ENCODE results near the gene SCAP. TPM values are rescaled to one million over a fixed set of nuclear protein-coding genes. Genes with fewer than 3 reads are reported as not detected.
A peak's percentile ranks its signal among the peaks of the same experiment; 100 is the strongest.

SCAP gene
- 122 and 141 TPM in 2 replicates for total RNA-seq (2014; rRNA removed; shearing (Covaris generic))
- polyA plus RNA-seq (2016; fragmentation: Nextera tagmentation; extraction: Ambion mirVana): 30.7 and 35.5 TPM in 2 replicates
- long read RNA-seq, full-length matches to known transcripts: 1 of 13 reads
- long read RNA-seq, partial matches to known transcripts: 6 of 13 reads
- long read RNA-seq, other reads (novel, unspliced or antisense): 6 of 13 reads

DNA sequence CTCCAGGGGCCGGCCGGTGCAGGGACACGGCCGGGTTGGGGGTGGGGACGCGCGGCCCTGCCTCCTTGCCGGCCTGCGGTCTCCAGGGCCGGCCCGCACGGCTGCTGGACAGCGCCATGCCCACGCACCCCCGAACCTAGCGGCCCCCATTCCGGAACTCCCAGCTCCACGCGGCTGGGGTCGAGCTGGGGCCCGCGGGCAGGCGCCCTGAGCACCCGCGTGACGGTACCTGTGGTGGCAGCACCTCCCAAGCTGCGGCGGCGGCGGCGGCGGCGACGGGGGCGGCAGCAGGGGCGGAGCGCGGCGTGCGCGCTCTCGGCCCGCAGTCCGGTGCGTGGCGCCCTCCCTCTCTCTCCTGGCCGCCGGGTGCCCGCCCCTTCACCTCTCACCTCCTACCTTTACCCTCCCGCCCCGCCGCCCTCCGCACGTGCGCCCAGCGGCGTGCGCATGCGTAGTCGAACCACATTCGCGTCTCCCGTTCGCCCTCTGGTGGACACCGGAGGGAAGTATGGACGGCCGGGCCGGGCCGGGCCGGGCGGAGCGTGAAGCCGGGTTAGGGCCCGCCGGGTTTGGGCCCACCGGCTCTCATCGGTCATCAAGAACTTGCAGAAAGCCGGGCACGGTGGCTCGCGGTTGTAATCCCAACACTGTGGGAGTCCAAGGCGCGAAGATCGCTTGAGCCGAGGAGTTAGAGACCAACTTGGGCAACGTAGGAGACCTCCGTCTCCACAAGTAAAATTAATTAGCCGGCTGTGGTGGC lies at the start of gene SCAP:
SCAP (minus strand) TSS at position 372 of the 760 bp plus-strand sequence. CDS start 32,948 bp downstream, outside the sequence.
- no peak for TF ChIP-seq STAT1 (IDR thresholded peaks at IDR 0.05; ENCODE audit: unreplicated experiment)
- TF ChIP-seq, protein P1, sequence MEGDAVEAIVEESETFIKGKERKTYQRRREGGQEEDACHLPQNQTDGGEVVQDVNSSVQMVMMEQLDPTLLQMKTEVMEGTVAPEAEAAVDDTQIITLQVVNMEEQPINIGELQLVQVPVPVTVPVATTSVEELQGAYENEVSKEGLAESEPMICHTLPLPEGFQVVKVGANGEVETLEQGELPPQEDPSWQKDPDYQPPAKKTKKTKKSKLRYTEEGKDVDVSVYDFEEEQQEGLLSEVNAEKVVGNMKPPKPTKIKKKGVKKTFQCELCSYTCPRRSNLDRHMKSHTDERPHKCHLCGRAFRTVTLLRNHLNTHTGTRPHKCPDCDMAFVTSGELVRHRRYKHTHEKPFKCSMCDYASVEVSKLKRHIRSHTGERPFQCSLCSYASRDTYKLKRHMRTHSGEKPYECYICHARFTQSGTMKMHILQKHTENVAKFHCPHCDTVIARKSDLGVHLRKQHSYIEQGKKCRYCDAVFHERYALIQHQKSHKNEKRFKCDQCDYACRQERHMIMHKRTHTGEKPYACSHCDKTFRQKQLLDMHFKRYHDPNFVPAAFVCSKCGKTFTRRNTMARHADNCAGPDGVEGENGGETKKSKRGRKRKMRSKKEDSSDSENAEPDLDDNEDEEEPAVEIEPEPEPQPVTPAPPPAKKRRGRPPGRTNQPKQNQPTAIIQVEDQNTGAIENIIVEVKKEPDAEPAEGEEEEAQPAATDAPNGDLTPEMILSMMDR (conservative IDR thresholded peaks at IDR 0.05; ENCODE audit: low read depth in 2 of 2): peak; percentile 76 to 90
- TF ChIP-seq, protein P2, sequence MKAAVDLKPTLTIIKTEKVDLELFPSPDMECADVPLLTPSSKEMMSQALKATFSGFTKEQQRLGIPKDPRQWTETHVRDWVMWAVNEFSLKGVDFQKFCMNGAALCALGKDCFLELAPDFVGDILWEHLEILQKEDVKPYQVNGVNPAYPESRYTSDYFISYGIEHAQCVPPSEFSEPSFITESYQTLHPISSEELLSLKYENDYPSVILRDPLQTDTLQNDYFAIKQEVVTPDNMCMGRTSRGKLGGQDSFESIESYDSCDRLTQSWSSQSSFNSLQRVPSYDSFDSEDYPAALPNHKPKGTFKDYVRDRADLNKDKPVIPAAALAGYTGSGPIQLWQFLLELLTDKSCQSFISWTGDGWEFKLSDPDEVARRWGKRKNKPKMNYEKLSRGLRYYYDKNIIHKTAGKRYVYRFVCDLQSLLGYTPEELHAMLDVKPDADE (IDR thresholded peaks at IDR 0.05): no peak; the same call in 1 of the 2 replicates
- TF ChIP-seq EZH2 (IDR thresholded peaks at IDR 0.05; ENCODE audit: low read depth, unreplicated experiment): no peak
- no peak for TF ChIP-seq JUNB (IDR thresholded peaks at IDR 0.05; ENCODE audit: unreplicated experiment)
- TF ChIP-seq, protein P3, sequence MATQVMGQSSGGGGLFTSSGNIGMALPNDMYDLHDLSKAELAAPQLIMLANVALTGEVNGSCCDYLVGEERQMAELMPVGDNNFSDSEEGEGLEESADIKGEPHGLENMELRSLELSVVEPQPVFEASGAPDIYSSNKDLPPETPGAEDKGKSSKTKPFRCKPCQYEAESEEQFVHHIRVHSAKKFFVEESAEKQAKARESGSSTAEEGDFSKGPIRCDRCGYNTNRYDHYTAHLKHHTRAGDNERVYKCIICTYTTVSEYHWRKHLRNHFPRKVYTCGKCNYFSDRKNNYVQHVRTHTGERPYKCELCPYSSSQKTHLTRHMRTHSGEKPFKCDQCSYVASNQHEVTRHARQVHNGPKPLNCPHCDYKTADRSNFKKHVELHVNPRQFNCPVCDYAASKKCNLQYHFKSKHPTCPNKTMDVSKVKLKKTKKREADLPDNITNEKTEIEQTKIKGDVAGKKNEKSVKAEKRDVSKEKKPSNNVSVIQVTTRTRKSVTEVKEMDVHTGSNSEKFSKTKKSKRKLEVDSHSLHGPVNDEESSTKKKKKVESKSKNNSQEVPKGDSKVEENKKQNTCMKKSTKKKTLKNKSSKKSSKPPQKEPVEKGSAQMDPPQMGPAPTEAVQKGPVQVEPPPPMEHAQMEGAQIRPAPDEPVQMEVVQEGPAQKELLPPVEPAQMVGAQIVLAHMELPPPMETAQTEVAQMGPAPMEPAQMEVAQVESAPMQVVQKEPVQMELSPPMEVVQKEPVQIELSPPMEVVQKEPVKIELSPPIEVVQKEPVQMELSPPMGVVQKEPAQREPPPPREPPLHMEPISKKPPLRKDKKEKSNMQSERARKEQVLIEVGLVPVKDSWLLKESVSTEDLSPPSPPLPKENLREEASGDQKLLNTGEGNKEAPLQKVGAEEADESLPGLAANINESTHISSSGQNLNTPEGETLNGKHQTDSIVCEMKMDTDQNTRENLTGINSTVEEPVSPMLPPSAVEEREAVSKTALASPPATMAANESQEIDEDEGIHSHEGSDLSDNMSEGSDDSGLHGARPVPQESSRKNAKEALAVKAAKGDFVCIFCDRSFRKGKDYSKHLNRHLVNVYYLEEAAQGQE (IDR thresholded peaks at IDR 0.05; ENCODE audit: unreplicated experiment): peak; percentile 71
- no peak for TF ChIP-seq EZH2phosphoT487 (IDR thresholded peaks at IDR 0.05; ENCODE audit: unreplicated experiment)
- peak; percentile 59 for TF ChIP-seq POLR2AphosphoS5 (IDR thresholded peaks at IDR 0.05; ENCODE audit: low read depth)
- no peak for TF ChIP-seq ZNF114 (CRISPR knock-in tag; IDR thresholded peaks at IDR 0.05)
- TF ChIP-seq CREB1 (CRISPR knock-in tag; IDR thresholded peaks at IDR 0.05; ENCODE audit: low read depth): no peak
- no peak for TF ChIP-seq ZNF331 (CRISPR knock-in tag; IDR thresholded peaks at IDR 0.05; ENCODE audit: low read depth)
- TF ChIP-seq, protein P4, sequence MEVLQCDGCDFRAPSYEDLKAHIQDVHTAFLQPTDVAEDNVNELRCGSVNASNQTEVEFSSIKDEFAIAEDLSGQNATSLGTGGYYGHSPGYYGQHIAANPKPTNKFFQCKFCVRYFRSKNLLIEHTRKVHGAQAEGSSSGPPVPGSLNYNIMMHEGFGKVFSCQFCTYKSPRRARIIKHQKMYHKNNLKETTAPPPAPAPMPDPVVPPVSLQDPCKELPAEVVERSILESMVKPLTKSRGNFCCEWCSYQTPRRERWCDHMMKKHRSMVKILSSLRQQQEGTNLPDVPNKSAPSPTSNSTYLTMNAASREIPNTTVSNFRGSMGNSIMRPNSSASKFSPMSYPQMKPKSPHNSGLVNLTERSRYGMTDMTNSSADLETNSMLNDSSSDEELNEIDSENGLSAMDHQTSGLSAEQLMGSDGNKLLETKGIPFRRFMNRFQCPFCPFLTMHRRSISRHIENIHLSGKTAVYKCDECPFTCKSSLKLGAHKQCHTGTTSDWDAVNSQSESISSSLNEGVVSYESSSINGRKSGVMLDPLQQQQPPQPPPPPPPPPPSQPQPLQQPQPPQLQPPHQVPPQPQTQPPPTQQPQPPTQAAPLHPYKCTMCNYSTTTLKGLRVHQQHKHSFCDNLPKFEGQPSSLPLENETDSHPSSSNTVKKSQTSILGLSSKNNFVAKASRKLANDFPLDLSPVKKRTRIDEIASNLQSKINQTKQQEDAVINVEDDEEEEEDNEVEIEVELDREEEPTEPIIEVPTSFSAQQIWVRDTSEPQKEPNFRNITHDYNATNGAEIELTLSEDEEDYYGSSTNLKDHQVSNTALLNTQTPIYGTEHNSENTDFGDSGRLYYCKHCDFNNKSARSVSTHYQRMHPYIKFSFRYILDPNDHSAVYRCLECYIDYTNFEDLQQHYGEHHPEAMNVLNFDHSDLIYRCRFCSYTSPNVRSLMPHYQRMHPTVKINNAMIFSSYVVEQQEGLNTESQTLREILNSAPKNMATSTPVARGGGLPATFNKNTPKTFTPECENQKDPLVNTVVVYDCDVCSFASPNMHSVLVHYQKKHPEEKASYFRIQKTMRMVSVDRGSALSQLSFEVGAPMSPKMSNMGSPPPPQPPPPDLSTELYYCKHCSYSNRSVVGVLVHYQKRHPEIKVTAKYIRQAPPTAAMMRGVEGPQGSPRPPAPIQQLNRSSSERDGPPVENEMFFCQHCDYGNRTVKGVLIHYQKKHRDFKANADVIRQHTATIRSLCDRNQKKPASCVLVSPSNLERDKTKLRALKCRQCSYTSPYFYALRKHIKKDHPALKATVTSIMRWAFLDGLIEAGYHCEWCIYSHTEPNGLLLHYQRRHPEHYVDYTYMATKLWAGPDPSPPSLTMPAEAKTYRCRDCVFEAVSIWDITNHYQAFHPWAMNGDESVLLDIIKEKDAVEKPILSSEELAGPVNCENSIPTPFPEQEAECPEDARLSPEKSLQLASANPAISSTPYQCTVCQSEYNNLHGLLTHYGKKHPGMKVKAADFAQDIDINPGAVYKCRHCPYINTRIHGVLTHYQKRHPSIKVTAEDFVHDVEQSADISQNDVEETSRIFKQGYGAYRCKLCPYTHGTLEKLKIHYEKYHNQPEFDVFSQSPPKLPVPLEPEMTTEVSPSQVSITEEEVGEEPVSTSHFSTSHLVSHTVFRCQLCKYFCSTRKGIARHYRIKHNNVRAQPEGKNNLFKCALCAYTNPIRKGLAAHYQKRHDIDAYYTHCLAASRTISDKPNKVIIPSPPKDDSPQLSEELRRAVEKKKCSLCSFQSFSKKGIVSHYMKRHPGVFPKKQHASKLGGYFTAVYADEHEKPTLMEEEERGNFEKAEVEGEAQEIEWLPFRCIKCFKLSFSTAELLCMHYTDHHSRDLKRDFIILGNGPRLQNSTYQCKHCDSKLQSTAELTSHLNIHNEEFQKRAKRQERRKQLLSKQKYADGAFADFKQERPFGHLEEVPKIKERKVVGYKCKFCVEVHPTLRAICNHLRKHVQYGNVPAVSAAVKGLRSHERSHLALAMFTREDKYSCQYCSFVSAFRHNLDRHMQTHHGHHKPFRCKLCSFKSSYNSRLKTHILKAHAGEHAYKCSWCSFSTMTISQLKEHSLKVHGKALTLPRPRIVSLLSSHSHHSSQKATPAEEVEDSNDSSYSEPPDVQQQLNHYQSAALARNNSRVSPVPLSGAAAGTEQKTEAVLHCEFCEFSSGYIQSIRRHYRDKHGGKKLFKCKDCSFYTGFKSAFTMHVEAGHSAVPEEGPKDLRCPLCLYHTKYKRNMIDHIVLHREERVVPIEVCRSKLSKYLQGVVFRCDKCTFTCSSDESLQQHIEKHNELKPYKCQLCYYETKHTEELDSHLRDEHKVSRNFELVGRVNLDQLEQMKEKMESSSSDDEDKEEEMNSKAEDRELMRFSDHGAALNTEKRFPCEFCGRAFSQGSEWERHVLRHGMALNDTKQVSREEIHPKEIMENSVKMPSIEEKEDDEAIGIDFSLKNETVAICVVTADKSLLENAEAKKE (CRISPR knock-in tag; IDR thresholded peaks at IDR 0.05): no peak
- no peak for TF ChIP-seq NANOG (IDR thresholded peaks at IDR 0.05; ENCODE audit: borderline replicate concordance)
- Histone ChIP-seq H2AFZ (peak within 1 kb of the TSS; percentile 97), H3K27me3 (ENCODE audit: insufficient read depth) (no peaks in the 10 kb centered on the region)

More for the DNA sequence above, at the start of gene SCAP:
- peaks cover 36% of the 10 kb centered on the region for H3K4me1 ChIP-seq (ENCODE audit: insufficient read depth)
- Mint-ChIP-seq H3K9me3 (no peaks in the 10 kb centered on the region; the same call in 2 of the 3 replicates), H3K4me3 (peak within 1 kb of the TSS; percentile 89), H3K27ac (peak within 1 kb of the TSS; percentile 1), H3K4me1 (peaks cover 34% of the 10 kb centered on the region), H3K27me3 (ENCODE audit: insufficient read depth, low read depth, poor library complexity) (peaks cover 16% of the 10 kb centered on the region), H3K36me3 (ENCODE audit: low read depth) (peaks cover 6% of the 10 kb centered on the region; the same call in 1 of the 3 replicates)
- H3K4me2 ChIP-seq: peak within 1 kb of the TSS; percentile 99
- H3K4me3 ChIP-seq: peak within 1 kb of the TSS; percentile 100
- peaks cover 47% of the 10 kb centered on the region for H3K79me2 ChIP-seq (replicated peaks; ENCODE audit: insufficient read depth)
- DNase-seq (ENCODE audit: low spot score) (peak; percentile 95), ATAC-seq (peak; percentile 83)
- H3K9me2 ChIP-seq (ENCODE audit: insufficient read depth): no peaks in the 10 kb centered on the region
- peaks cover 20% of the 10 kb centered on the region for H3F3A ChIP-seq (replicated peaks; ENCODE audit: low read depth)
- peaks cover 33% of the 10 kb centered on the region for H4K20me1 ChIP-seq (replicated peaks; ENCODE audit: insufficient read depth)
- peak within 1 kb of the TSS; percentile 87 for H3K27ac ChIP-seq (ENCODE audit: low read depth)
- no peaks in the 10 kb centered on the region for H3K36me3 ChIP-seq (ENCODE audit: insufficient read depth)
